ENCODE data around the gene HID1.
A peak's percentile ranks its signal among the peaks of the same experiment; 100 is the strongest.

Gene HID1

DNA sequence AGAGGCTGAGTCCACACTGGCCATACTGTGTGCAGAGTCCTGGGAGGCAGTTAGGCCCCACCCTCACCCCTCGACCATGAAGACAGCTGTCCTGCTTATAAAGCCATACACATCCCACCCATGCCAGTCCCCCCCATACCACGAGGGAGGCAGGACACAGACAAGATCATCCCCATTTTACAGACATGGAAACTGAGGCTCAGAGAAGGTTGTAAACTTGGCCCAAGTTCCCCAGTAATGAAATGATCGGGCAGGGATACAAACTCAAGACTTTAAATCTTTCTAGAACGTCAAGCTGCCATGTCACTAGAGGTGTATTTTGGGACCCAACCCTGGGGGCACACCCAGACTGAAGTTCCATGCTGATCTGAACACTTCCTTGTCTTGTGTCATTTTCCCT, 16.5 kb downstream of the HID1 start:
- H3K9me3 ChIP-seq (ENCODE audit: insufficient read depth, low read length) = no peaks in the 10 kb centered on the region
- H3K4me3 ChIP-seq (ENCODE audit: insufficient read length, low read depth) = no peak overlapping the region
- no peaks in the 10 kb centered on the region for H3K36me3 ChIP-seq (ENCODE audit: insufficient read depth, insufficient read length, low read length)
- H3K27me3 ChIP-seq (ENCODE audit: insufficient read depth, insufficient read length) = peaks cover 23% of the 10 kb centered on the region
- TF ChIP-seq SUZ12 (IDR thresholded peaks at IDR 0.05; ENCODE audit: extremely low read depth, insufficient read depth, insufficient read length) (no peak), ZNF274 (IDR thresholded peaks at IDR 0.05; ENCODE audit: low read depth, low read length) (no peak), YY1 (IDR thresholded peaks at IDR 0.05; ENCODE audit: insufficient read depth, insufficient read length) (no peak)
- no peak overlapping the region for H3K9ac ChIP-seq (ENCODE audit: insufficient read length, low read depth)
- DNase-seq (ENCODE audit: low read depth, low spot score) = no peak
- peaks cover 5% of the 10 kb centered on the region for H3K4me1 ChIP-seq (ENCODE audit: insufficient read depth, insufficient read length)

DNA sequence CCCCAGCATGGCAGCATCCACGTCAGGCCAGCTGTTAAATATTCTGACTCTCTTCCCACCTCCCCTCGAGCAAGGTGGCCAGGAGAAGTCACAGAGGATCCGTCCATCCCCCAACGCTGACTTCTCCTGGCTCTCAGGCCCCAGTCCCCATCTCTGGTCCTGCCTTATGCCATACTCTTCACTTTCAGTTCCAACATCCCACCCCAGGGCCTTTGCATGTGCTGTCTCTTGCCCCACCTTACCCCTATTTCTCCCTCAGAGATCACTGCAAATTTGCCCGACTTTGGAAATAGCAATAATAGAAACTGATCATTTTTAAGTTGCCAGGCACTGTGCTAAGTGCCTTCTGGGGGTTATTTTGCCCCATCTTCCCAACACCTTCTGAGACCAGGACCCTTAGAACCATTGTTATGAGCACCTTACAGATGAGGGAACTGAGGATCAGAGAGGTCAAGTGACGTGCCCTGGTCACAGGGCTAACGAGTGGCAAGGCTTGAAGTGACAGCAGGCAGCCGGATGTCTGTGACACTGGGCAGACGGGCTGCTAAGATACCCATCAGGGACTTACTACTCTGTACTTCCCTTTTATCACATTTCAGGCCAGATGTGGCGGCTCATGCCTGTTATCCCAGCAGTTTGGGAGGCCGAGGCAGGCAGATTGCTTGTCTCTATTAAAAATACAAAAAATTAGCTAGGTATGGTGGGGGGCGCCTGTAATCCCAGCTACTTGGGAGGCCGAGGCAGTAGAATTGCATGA, 17.7 kb downstream of the HID1 start:
- H3K4me1 ChIP-seq (ENCODE audit: insufficient read depth, insufficient read length) = peaks cover 14% of the 10 kb centered on the region
- TF ChIP-seq ZNF274 (IDR thresholded peaks at IDR 0.05; ENCODE audit: low read depth, low read length) (no peak), SUZ12 (IDR thresholded peaks at IDR 0.05; ENCODE audit: extremely low read depth, insufficient read depth, insufficient read length) (no peak), YY1 (IDR thresholded peaks at IDR 0.05; ENCODE audit: insufficient read depth, insufficient read length) (no peak)
- no peak overlapping the region for H3K4me3 ChIP-seq (ENCODE audit: insufficient read length, low read depth)
- H3K9ac ChIP-seq (ENCODE audit: insufficient read length, low read depth) = no peak overlapping the region
- no peaks in the 10 kb centered on the region for H3K9me3 ChIP-seq (ENCODE audit: insufficient read depth, low read length)
- DNase-seq (ENCODE audit: low read depth, low spot score) = no peak
- H3K36me3 ChIP-seq (ENCODE audit: insufficient read depth, insufficient read length, low read length) = no peaks in the 10 kb centered on the region
- H3K27me3 ChIP-seq (ENCODE audit: insufficient read depth, insufficient read length) = peaks cover 18% of the 10 kb centered on the region

DNA sequence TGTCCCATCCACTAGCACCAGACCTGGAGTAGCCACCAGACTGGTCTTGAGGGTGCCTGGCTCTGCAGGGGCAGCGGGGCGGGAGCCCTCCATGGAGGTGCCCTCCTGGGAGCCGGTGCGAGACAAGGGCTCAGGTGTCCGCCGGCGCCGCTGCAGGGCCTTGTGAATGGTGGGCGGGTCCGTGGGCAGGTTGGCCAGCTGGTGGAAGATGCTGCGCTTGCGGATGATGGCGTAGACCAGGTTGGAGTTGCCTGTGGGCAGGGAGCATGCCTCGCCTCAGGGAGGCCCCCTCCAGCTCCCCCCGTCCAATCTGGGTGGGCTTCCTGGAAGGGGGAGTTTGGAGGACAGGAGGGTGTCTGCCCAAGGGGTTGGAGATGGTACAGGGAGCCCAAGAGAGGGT, 18.4 kb downstream of the HID1 start:
- peaks cover 17% of the 10 kb centered on the region for H3K4me1 ChIP-seq (ENCODE audit: insufficient read depth, insufficient read length)
- no peak overlapping the region for H3K9ac ChIP-seq (ENCODE audit: insufficient read length, low read depth)
- peaks cover 12% of the 10 kb centered on the region for H3K27me3 ChIP-seq (ENCODE audit: insufficient read depth, insufficient read length)
- H3K36me3 ChIP-seq (ENCODE audit: insufficient read depth, insufficient read length, low read length) = no peaks in the 10 kb centered on the region
- H3K9me3 ChIP-seq (ENCODE audit: insufficient read depth, low read length) = no peaks in the 10 kb centered on the region
- no peak overlapping the region for H3K4me3 ChIP-seq (ENCODE audit: insufficient read length, low read depth)
- no peak for DNase-seq (ENCODE audit: low read depth, low spot score)
- TF ChIP-seq ZNF274 (IDR thresholded peaks at IDR 0.05; ENCODE audit: low read depth, low read length) = no peak

- DNase-seq (ENCODE audit: low read depth, low spot score) = no peak
Measured at GRCh38 chr17:74953134-74953687, 19.3 kb downstream of the HID1 start.

GRCh38 chr17:74952431-74953133, 20.0 kb downstream of the HID1 start:
- no peaks in the 10 kb centered on the region for H3K9me3 ChIP-seq (ENCODE audit: insufficient read depth, low read length)
- no peaks in the 10 kb centered on the region for H3K36me3 ChIP-seq (ENCODE audit: insufficient read depth, insufficient read length, low read length)
- no peak overlapping the region for H3K9ac ChIP-seq (ENCODE audit: insufficient read length, low read depth)
- no peak for TF ChIP-seq SUZ12 (IDR thresholded peaks at IDR 0.05; ENCODE audit: extremely low read depth, insufficient read depth, insufficient read length)
- TF ChIP-seq ZNF274 (IDR thresholded peaks at IDR 0.05; ENCODE audit: low read depth, low read length) = no peak
- TF ChIP-seq YY1 (IDR thresholded peaks at IDR 0.05; ENCODE audit: insufficient read depth, insufficient read length) = no peak
- peaks cover 17% of the 10 kb centered on the region for H3K4me1 ChIP-seq (ENCODE audit: insufficient read depth, insufficient read length)
- no peak for DNase-seq (ENCODE audit: low read depth, low spot score)
- no peak overlapping the region for H3K4me3 ChIP-seq (ENCODE audit: insufficient read length, low read depth)
- H3K27me3 ChIP-seq (ENCODE audit: insufficient read depth, insufficient read length) = no peaks in the 10 kb centered on the region

More at GRCh38 chr17:74953134-74953687, 19.3 kb downstream of the HID1 start:
- peaks cover 17% of the 10 kb centered on the region for H3K4me1 ChIP-seq (ENCODE audit: insufficient read depth, insufficient read length)
- no peak overlapping the region for H3K9ac ChIP-seq (ENCODE audit: insufficient read length, low read depth)
- H3K36me3 ChIP-seq (ENCODE audit: insufficient read depth, insufficient read length, low read length) = no peaks in the 10 kb centered on the region
- H3K4me3 ChIP-seq (ENCODE audit: insufficient read length, low read depth) = no peak overlapping the region
- no peaks in the 10 kb centered on the region for H3K9me3 ChIP-seq (ENCODE audit: insufficient read depth, low read length)
- peaks cover 2% of the 10 kb centered on the region for H3K27me3 ChIP-seq (ENCODE audit: insufficient read depth, insufficient read length)
- TF ChIP-seq SUZ12 (IDR thresholded peaks at IDR 0.05; ENCODE audit: extremely low read depth, insufficient read depth, insufficient read length) (no peak), ZNF274 (IDR thresholded peaks at IDR 0.05; ENCODE audit: low read depth, low read length) (no peak), YY1 (IDR thresholded peaks at IDR 0.05; ENCODE audit: insufficient read depth, insufficient read length) (no peak)

DNA sequence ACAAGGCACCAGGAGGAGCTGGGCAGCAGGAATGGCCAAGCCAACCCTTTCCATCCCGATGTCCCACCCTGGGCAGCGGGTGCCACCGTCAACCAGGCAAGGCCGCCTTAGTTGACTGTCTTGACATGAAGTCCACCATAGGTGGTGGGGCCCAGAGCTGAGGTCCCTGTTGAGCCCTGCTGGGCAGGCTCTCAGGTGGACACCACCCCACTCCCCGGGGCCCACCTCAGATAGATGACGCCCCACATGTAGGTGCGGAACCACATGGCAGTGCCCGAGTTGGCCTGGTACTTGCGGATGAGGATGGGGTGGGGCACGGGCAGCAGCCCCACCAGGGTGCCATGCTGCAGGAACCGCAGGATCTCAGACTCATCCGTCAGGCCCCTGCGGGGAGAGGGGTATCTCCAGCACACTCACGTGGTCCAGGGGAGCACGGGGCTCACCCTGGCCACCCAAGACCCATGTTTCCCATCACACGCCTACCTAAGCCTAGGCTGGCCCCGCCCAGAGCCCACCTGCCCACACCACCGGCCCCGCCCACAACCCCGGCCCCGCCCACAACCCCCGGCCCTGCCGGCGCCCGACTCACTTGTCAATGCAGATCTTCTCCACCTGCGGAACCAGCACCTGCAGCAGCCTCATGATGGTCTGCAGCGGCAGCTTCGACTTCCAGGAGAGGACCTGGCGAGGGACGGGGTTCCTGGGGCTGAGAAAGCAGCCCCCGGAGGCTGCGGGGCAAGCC, 20.7 kb downstream of the HID1 start:
- H3K4me1 ChIP-seq (ENCODE audit: insufficient read depth, insufficient read length) = peaks cover 17% of the 10 kb centered on the region
- no peak for DNase-seq (ENCODE audit: low read depth, low spot score)
- no peak overlapping the region for H3K4me3 ChIP-seq (ENCODE audit: insufficient read length, low read depth)
- H3K27me3 ChIP-seq (ENCODE audit: insufficient read depth, insufficient read length) = no peaks in the 10 kb centered on the region
- H3K36me3 ChIP-seq (ENCODE audit: insufficient read depth, insufficient read length, low read length) = no peaks in the 10 kb centered on the region
- no peaks in the 10 kb centered on the region for H3K9me3 ChIP-seq (ENCODE audit: insufficient read depth, low read length)
- TF ChIP-seq SUZ12 (IDR thresholded peaks at IDR 0.05; ENCODE audit: extremely low read depth, insufficient read depth, insufficient read length) (no peak), YY1 (IDR thresholded peaks at IDR 0.05; ENCODE audit: insufficient read depth, insufficient read length) (no peak), ZNF274 (IDR thresholded peaks at IDR 0.05; ENCODE audit: low read depth, low read length) (no peak)
- no peak overlapping the region for H3K9ac ChIP-seq (ENCODE audit: insufficient read length, low read depth)

DNA sequence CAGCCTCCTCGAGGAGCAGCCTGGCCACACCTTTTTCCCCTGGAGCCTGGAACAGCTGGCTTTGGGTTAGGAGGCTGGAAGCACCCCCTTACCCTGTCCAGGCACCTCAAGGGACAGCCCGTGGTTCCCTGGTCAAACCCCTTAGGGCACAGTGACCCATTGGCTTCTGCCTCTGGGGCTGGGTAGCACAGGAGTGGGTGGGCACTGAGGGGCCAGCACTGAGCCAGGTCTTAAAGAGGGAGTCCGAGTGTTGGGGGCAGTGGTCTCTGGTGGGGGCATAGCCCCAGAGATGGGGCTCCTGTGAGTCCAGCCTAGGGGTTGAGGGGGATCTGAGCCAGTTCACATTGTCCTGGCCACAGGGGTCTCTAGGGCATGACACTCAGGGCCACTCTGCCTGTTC, 21.5 kb downstream of the HID1 start:
- H3K4me1 ChIP-seq (ENCODE audit: insufficient read depth, insufficient read length) = peaks cover 17% of the 10 kb centered on the region
- H3K9ac ChIP-seq (ENCODE audit: insufficient read length, low read depth) = peak overlapping the region; percentile 26
- H3K36me3 ChIP-seq (ENCODE audit: insufficient read depth, insufficient read length, low read length) = no peaks in the 10 kb centered on the region
- H3K4me3 ChIP-seq (ENCODE audit: insufficient read length, low read depth) = no peak overlapping the region
- H3K27me3 ChIP-seq (ENCODE audit: insufficient read depth, insufficient read length) = no peaks in the 10 kb centered on the region
- TF ChIP-seq YY1 (IDR thresholded peaks at IDR 0.05; ENCODE audit: insufficient read depth, insufficient read length) = no peak
- no peak for TF ChIP-seq ZNF274 (IDR thresholded peaks at IDR 0.05; ENCODE audit: low read depth, low read length)
- no peak for TF ChIP-seq SUZ12 (IDR thresholded peaks at IDR 0.05; ENCODE audit: extremely low read depth, insufficient read depth, insufficient read length)
- H3K9me3 ChIP-seq (ENCODE audit: insufficient read depth, low read length) = no peaks in the 10 kb centered on the region
- DNase-seq (ENCODE audit: low read depth, low spot score) = no peak
